ENCODE measurements around the gene LRRC8C.

LRRC8C gene

DNA sequence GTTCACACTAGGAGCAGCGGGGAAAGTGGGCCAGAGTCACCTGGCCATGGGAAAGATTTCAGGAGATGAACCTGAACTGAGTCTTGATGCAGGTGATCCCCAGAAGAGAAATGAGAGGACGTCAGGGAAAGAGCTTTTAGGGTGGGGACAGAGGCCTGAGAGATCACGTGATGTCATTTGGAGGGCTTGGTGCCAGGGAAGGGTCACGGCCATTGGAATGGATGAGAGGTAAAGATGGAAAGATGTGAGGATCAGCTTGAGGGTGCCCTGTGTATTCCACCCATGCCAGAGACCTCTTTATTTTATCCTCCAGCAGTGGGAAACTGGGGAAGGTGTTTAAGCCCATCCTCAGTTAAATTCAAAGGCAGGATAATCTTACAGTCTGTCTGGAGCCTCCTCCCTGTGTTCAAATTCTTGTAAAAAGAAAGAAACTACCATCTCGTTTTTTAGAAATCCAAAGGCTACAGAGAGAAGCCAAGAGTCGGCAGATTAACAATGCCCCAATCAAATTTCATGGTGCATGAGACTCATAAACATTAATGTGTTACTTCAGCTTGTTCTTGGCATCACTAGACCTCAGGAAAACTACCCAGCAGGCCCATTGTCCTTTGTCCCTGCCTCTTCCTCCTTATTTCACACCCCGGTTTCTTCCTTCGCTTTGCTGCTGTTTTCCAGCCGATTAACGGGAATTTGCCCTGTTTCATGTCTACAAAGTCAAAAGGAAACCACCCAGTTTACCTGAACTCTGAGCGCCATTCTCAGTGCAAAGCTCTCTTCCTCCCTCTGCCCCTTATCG, 94.8 kb downstream of the LRRC8C start:
- POLR2A ChIA-PET = no interaction called here
- CTCF ChIA-PET = interaction anchor here (1.0 to 2.5 kb wide), 4 partner anchors 10 to 96 kb away, joined by 3 to 12 read pairs (median 4); no protein-coding TSS in a partner anchor
- no peak for DNase-seq (ENCODE audit: extremely low spot score)
- TF ChIP-seq, protein P1, sequence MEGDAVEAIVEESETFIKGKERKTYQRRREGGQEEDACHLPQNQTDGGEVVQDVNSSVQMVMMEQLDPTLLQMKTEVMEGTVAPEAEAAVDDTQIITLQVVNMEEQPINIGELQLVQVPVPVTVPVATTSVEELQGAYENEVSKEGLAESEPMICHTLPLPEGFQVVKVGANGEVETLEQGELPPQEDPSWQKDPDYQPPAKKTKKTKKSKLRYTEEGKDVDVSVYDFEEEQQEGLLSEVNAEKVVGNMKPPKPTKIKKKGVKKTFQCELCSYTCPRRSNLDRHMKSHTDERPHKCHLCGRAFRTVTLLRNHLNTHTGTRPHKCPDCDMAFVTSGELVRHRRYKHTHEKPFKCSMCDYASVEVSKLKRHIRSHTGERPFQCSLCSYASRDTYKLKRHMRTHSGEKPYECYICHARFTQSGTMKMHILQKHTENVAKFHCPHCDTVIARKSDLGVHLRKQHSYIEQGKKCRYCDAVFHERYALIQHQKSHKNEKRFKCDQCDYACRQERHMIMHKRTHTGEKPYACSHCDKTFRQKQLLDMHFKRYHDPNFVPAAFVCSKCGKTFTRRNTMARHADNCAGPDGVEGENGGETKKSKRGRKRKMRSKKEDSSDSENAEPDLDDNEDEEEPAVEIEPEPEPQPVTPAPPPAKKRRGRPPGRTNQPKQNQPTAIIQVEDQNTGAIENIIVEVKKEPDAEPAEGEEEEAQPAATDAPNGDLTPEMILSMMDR (IDR thresholded peaks at IDR 0.05; ENCODE audit: control extremely low read depth, extremely low read depth, low read depth, missing control alignments) = no peak

DNA sequence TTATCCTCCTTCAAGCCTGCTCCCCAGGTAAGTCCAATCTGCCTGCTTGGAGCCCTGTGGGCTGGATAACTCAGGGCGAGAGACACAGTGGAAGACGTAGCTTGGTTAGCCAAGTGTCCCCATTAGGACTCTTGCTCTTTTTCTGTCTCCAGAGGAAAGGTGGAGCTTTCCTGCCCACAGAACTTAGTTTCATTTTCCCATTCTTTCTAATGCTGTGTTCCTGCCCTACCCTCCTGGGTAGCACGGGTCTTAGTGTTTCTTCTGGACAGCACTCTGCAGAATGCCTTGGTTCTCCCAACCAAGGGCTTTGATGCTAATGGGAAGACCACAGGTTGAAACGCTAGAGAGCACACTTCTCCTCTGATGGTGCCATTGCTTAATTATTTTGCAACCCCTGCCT, 95.5 kb downstream of the LRRC8C start:
- CTCF ChIA-PET = no interaction called here
- TF ChIP-seq, protein P1 (IDR thresholded peaks at IDR 0.05; ENCODE audit: control extremely low read depth, extremely low read depth, low read depth, missing control alignments) = no peak
- no peak for DNase-seq (ENCODE audit: extremely low spot score)
- POLR2A ChIA-PET = interaction anchor here (0.5 kb wide), 1 partner anchor 284 kb away, joined by 5 read pairs; no protein-coding TSS in a partner anchor

DNA sequence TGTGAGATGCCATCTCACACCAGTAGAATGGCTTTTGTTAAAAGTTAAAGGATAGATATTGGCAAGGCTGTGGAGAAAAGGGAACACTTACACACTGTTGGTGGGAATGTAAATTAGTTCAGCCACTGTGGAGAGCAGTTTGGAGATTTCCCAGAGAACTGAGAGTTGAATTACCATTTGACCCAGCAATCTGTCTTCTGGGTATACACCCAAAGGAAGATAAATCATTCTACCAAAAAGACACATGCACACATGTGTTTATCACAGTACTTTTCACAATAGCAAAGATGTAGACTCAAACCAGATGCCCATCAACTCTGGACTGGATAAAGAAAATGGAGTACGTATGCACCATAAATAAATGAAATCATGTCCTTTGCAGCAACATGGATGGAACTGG, 99.3 kb downstream of the LRRC8C start:
- ChIA-PET POLR2A (no interaction called here), CTCF (interaction anchor here (1.0 to 1.5 kb wide), 2 partner anchors 9 to 31 kb away, joined by 3 to 5 read pairs; no protein-coding TSS in a partner anchor)
- DNase-seq (ENCODE audit: extremely low spot score) = no peak
- TF ChIP-seq, protein P1 (IDR thresholded peaks at IDR 0.05; ENCODE audit: control extremely low read depth, extremely low read depth, low read depth, missing control alignments) = no peak

DNA sequence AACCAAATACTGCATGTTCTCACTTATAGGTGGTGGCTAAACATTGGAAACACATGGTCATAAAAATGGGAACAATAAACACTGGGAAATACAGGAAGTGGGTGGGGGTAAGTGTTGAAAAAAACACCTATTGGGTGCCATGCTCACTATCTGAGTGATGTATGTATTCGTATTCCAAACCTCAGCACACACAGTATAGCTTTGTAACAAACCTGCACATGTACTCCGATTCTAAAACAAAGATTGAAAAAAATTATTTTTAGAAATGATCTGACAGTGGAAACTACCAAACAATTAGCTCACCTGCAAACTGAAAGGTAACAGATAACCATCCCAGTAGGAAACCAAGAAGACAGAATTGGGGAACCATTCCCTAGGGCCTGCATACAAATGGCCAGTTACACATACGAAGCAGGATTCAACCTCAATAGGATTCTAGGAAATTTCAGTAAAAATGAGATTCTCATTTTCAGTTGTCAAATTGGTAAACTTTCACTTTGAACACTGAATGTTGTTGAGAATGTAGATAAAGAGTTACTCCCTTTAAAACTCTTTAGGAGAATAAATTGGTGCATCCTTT, 99.8 kb downstream of the LRRC8C start:
- TF ChIP-seq, protein P1 (IDR thresholded peaks at IDR 0.05; ENCODE audit: control extremely low read depth, extremely low read depth, low read depth, missing control alignments) = no peak
- ChIA-PET POLR2A (no interaction called here), CTCF (interaction anchor here (1.0 to 1.5 kb wide), 2 partner anchors 9 to 31 kb away, joined by 3 to 5 read pairs; no protein-coding TSS in a partner anchor)
- DNase-seq (ENCODE audit: extremely low spot score) = no peak

DNA sequence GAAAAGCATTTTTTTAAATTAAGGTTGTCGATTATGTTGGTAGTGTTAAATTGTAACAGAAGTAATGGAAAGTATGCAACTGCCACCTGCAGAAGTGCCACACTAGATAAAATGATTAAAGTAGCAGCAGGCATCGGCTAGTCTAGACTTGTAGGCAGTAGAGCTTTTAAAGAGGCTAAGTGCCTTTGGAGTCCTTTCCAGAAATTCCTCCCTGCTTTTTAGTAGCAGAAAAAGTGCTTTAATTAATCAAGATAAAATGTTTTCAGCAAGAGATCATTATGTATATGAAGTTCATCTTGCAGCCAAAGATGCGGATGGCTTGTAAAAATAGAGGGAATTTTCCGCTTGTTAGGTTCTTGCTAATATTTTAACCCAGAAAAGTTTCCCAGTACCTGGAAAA, 100.8 kb downstream of the LRRC8C start:
- DNase-seq (ENCODE audit: extremely low spot score) = no peak
- TF ChIP-seq, protein P1 (IDR thresholded peaks at IDR 0.05; ENCODE audit: control extremely low read depth, extremely low read depth, low read depth, missing control alignments) = no peak
- ChIA-PET POLR2A (no interaction called here), CTCF (interaction anchor here (1.5 kb wide), 1 partner anchor 30 kb away, joined by 5 read pairs; no protein-coding TSS in a partner anchor)

DNA sequence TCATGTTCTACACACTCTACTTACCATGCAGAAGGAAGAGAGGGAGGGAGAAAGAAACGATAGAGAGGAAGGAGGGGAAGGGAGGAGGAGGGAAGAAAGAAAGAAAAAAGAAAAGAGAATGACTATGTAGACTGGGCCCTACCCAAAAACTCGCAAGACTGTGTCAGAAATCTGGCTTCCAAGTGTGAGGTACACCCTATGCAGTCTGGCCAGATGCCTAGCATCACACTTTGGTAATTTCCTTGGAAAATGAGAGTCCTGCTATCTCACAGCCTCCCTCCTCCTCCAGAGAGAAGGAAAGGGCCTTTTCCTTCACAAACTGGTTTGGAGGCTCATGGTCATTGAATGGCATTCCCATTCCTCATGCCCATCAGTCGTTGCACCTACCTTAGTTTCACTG, 101.5 kb downstream of the LRRC8C start:
- no peak for DNase-seq (ENCODE audit: extremely low spot score)
- CTCF ChIA-PET = no interaction called here
- POLR2A ChIA-PET = no interaction called here
- TF ChIP-seq, protein P1 (IDR thresholded peaks at IDR 0.05; ENCODE audit: control extremely low read depth, extremely low read depth, low read depth, missing control alignments) = no peak

All from GM10248 (cell line).